Endothelial cell of umbilical vein (primary cell): ENCODE results near the gene LATS2.

Source experiments
- EZH2 ChIP-seq: IDR thresholded peaks from 2 replicates; pipeline ENCODE4 v1.6.1; 2012; ENCODE audit warnings: borderline replicate concordance, low read depth, mild to moderate bottlenecking, moderate library complexity, low read length, inconsistent platforms; ENCODE audit not compliant: severe bottlenecking
- FOS ChIP-seq: IDR thresholded peaks from 2 replicates; pipeline ENCODE4 v1.6.1; 2011; ENCODE audit warnings: mild to moderate bottlenecking, low read length, moderate library complexity, borderline replicate concordance; ENCODE audit not compliant: insufficient read depth
- JUN ChIP-seq: IDR thresholded peaks from 2 replicates; pipeline ENCODE4 v1.6.1; 2011; ENCODE audit warnings: borderline replicate concordance, low read depth; ENCODE audit not compliant: insufficient read length, insufficient read depth
- MYC ChIP-seq: IDR thresholded peaks from one replicate; pipeline ENCODE4 v1.6.1; 2011; ENCODE audit warnings: mild to moderate bottlenecking, low read depth, low read length
- POLR2A ChIP-seq: IDR thresholded peaks from 2 replicates; pipeline ENCODE4 v1.6.1; 2012; ENCODE audit warnings: low read depth, mild to moderate bottlenecking, control low read depth, low read length
- TF ChIP-seq, protein P1 (sequence below), 2 donors: IDR thresholded peaks; 1 replicate in 1 of 2; 2 replicates in 1 of 2; pipeline ENCODE4 v1.5.1; 2011; ENCODE audit warnings: low read length in 2 of 2, mild to moderate bottlenecking in 2 of 2, moderate library complexity in 2 of 2, control low read depth in 1 of 2, inconsistent platforms in 1 of 2, low read depth in 1 of 2; ENCODE audit not compliant: insufficient read depth in 1 of 2; ENCODE audit errors: extremely low read depth in 1 of 2

DNA sequence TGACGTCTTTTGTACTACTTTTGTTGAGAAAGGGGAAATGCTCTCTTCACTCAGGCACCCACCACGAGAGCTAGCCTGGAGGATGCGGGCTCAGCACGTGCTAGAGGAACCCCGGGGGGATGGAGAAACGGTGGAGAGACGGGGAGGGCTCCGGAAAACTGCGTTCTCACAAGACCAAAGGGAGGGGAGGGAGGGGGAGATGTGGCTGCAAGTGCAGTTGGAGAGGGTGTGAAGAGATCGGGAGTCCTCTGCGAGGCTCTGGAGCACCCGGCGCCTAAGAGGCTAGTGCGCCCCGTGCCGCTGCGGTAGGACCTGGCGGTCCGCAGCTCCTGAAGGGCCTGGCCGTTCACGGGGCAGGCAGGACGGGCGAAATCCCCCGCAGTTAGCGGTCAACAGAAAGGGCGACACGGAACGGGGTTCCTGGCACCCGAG lies 115.4 kb downstream of the LATS2 start:
- TF ChIP-seq, protein P1, sequence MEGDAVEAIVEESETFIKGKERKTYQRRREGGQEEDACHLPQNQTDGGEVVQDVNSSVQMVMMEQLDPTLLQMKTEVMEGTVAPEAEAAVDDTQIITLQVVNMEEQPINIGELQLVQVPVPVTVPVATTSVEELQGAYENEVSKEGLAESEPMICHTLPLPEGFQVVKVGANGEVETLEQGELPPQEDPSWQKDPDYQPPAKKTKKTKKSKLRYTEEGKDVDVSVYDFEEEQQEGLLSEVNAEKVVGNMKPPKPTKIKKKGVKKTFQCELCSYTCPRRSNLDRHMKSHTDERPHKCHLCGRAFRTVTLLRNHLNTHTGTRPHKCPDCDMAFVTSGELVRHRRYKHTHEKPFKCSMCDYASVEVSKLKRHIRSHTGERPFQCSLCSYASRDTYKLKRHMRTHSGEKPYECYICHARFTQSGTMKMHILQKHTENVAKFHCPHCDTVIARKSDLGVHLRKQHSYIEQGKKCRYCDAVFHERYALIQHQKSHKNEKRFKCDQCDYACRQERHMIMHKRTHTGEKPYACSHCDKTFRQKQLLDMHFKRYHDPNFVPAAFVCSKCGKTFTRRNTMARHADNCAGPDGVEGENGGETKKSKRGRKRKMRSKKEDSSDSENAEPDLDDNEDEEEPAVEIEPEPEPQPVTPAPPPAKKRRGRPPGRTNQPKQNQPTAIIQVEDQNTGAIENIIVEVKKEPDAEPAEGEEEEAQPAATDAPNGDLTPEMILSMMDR (IDR thresholded peaks at IDR 0.05; ENCODE audit: extremely low read depth in 1 of 2, insufficient read depth in 1 of 2, low read depth in 1 of 2, low read length in 2 of 2): no peak
- TF ChIP-seq MYC (no peak), EZH2 (no peak), POLR2A (no peak), FOS (no peak), JUN (no peak)
